Liver (tissue), 3 donors: ENCODE data around the gene XCR1.

ENCODE experiments used
- CTCF ChIP-seq: fragments of 150-350 bp; IDR thresholded peaks from 2 replicates; pipeline ENCODE4 v1.5.1; 2017; ENCODE audit warnings: improper control_type of control experiment, low read depth, low read length; ENCODE audit not compliant: missing input control
- EGR1 ChIP-seq, 2 donors: IDR thresholded peaks; 2 replicates each; pipeline ENCODE4 v1.6.1; 2016 to 2018; ENCODE audit warnings: antibody characterized with exemption in 2 of 2, low read depth in 2 of 2
- FOXA1 ChIP-seq: IDR thresholded peaks from 2 replicates; pipeline ENCODE4 v1.6.1; 2016; ENCODE audit warnings: antibody characterized with exemption
- JUND ChIP-seq, 2 donors: IDR thresholded peaks; 2 replicates each; pipeline ENCODE4 v1.6.1; 2016; ENCODE audit warnings: antibody characterized with exemption in 2 of 2
- MAX ChIP-seq: IDR thresholded peaks from 2 replicates; pipeline ENCODE4 v1.6.1; 2016; ENCODE audit warnings: antibody characterized with exemption
- REST ChIP-seq: IDR thresholded peaks from 2 replicates; pipeline ENCODE4 v1.6.1; 2016; ENCODE audit warnings: antibody characterized with exemption, mild to moderate bottlenecking
- RXRA ChIP-seq, 2 donors: IDR thresholded peaks; 2 replicates each; pipeline ENCODE4 v1.6.1; 2017 to 2018; ENCODE audit warnings: antibody characterized with exemption in 2 of 2, mild to moderate bottlenecking in 1 of 2
- TAF1 ChIP-seq: conservative IDR thresholded peaks from 2 replicates; pipeline ENCODE4 v1.6.1; 2016; ENCODE audit warnings: antibody characterized with exemption, mild to moderate bottlenecking
- YY1 ChIP-seq: IDR thresholded peaks from 2 replicates; pipeline ENCODE4 v1.6.1; 2016; ENCODE audit warnings: antibody characterized with exemption, mild to moderate bottlenecking
- ZBTB33 ChIP-seq: IDR thresholded peaks from 2 replicates; pipeline ENCODE4 v1.6.1; 2016; ENCODE audit warnings: antibody characterized with exemption
- donor health status: healthy.
- donor health status: healthy.

- TF ChIP-seq ZBTB33 (no peak), CTCF (no peak), MAX (no peak), YY1 (no peak), TAF1 (no peak), REST (no peak), EGR1 (IDR thresholded peaks at IDR 0.05; ENCODE audit: low read depth in 2 of 2) (no peak), FOXA1 (no peak), RXRA (IDR thresholded peaks at IDR 0.05) (no peak), JUND (IDR thresholded peaks at IDR 0.05) (no peak)
Measured at GRCh38 chr3:46060551-46060950, 33.3 kb upstream of the XCR1 start.
